ENCODE results near the gene RPL37A.

Gene RPL37A

GRCh38 chr2:216551234-216552068 is 52.8 kb downstream of the RPL37A start:
- no peak for DNase-seq

GRCh38 chr2:216553093-216553478 is 54.4 kb downstream of the RPL37A start:
- DNase-seq: no peak

Data from left hindlimb (tissue), 1 donor.